Lower leg skin (tissue), 4 donors: ENCODE results near the gene PRKCQ. TPM values are rescaled to one million over a fixed set of nuclear protein-coding genes. Genes with fewer than 3 reads are reported as not detected.

Source experiments
- DNase-seq, 2 donors: peaks; one replicate each; pipeline ENCODE4 v3.0.0-alpha.2; 2019; ENCODE audit warnings: low spot score in 2 of 2
- H3K4me3 ChIP-seq: fragments of 200-600 bp; sonication (generic); 2 replicates; pipeline ENCODE4 v1.5.1; 2017; ENCODE audit warnings: mild to moderate bottlenecking, low read depth; ENCODE audit not compliant: poor library complexity, severe bottlenecking
- POLR2A ChIP-seq, 2 donors: fragments of 450-650 bp; IDR thresholded peaks; one replicate each; pipeline ENCODE4 v1.6.1; 2016 to 2017; ENCODE audit warnings: antibody characterized with exemption in 2 of 2, mild to moderate bottlenecking in 1 of 2, moderate library complexity in 1 of 2
- WGBS, 2 donors: methylation state at CpG; one replicate each; pipeline ENCODE4 v1.1.5; 2018; 5-methylcytosine and 5-hydroxymethylcytosine counted together
- intact Hi-C: fragments of 100-400 bp; cut with DNase I; formaldehyde crosslinking; loops from one replicate; pipeline ENCODE4 v1.15.0; 2023; ENCODE audit warnings: low total_unique reads
- total RNA-seq, 4 donors: library from RNA; depleted of rRNA; stranded (reverse); fragments of >200 nt; gene quantifications; one replicate each; pipeline ENCODE4 v1.1.0, GENCODE V29; 2016
- TF ChIP-seq, protein P1 (sequence below), 3 donors: fragments of 450-650 bp; IDR thresholded peaks; one replicate each; pipeline ENCODE4 v1.5.1; 2016; ENCODE audit warnings: antibody characterized with exemption in 3 of 3, mild to moderate bottlenecking in 3 of 3, moderate library complexity in 2 of 3

The PRKCQ gene
- total RNA-seq, 4 donors from 2014 or later, result 0.06 to 0.17 TPM; not detected in 2

- no peak for DNase-seq
Measured at GRCh38 chr10:6607778-6608177, 27.7 kb upstream of the PRKCQ start.

GRCh38 chr10:6607182-6607581, 27.1 kb upstream of the PRKCQ start:
- intact Hi-C loops, result no loop called here
- no peak overlapping the region for H3K4me3 ChIP-seq
- DNase-seq, result no peak
- whole genome bisulfite sequencing, 2 donors, result 60 to 73% methylated on average over 3 of the region's 3 CpGs
- no peak for TF ChIP-seq POLR2A (IDR thresholded peaks at IDR 0.05)
- TF ChIP-seq, protein P1, sequence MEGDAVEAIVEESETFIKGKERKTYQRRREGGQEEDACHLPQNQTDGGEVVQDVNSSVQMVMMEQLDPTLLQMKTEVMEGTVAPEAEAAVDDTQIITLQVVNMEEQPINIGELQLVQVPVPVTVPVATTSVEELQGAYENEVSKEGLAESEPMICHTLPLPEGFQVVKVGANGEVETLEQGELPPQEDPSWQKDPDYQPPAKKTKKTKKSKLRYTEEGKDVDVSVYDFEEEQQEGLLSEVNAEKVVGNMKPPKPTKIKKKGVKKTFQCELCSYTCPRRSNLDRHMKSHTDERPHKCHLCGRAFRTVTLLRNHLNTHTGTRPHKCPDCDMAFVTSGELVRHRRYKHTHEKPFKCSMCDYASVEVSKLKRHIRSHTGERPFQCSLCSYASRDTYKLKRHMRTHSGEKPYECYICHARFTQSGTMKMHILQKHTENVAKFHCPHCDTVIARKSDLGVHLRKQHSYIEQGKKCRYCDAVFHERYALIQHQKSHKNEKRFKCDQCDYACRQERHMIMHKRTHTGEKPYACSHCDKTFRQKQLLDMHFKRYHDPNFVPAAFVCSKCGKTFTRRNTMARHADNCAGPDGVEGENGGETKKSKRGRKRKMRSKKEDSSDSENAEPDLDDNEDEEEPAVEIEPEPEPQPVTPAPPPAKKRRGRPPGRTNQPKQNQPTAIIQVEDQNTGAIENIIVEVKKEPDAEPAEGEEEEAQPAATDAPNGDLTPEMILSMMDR (IDR thresholded peaks at IDR 0.05), result no peak

More at GRCh38 chr10:6607778-6608177, 27.7 kb upstream of the PRKCQ start:
- intact Hi-C loops, result no loop called here
- 37 to 46% methylated on average over 2 of the region's 2 CpGs for WGBS, 2 donors
- TF ChIP-seq, protein P1 (IDR thresholded peaks at IDR 0.05), result no peak
- TF ChIP-seq POLR2A (IDR thresholded peaks at IDR 0.05), result no peak
- no peak overlapping the region for H3K4me3 ChIP-seq

DNA sequence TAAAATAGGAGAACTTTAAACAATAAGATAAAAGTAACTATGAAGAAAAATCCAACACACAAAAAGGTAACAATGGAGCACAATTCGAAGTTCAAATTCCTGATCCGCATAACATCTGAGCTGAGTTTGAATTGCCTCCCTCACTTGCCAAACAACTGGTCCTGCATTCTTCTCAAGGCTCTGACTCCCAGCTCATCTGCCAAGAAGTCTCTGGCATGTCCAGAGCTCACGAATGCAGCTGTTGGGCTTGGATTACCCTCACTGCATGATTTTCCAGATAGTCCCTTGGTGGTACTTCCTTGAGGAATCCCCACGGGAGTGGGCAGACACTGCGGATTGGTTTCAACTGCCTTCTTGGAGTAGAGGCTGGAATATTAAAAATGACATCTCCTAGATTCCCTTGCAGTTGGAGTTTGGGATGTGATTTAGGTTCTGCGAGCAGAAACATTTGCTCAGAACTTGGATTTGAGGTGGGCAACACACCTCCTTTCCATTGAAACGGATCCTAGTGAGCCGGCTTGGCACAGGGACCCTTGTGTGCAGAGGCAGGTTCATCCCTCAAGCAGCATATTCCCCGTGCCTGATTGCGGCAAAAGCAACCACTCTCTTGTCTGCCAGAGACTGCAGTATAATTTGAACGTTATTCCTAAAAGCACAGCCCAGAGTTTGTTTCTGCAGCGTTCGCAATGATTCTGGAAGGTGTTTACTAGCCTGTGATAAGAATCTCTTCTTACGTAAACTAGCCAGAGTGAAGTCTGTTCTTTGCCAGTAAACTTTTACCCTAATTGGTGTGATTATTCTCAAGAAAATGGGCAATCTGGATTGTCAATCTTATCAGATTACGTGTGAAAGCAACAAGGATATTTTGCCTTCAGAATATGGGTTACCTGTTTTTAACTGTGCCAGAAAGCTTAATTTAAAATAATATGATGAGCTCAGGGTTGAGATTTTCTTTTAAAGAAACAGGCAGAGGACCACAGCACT, 23.4 kb upstream of the PRKCQ start:
- 55% methylated on average over 15 of the region's 15 CpGs for WGBS, 2 donors
- intact Hi-C loops, result no loop called here
- no peak for DNase-seq
- TF ChIP-seq, protein P1 (IDR thresholded peaks at IDR 0.05), result no peak
- no peak for TF ChIP-seq POLR2A (IDR thresholded peaks at IDR 0.05)
- H3K4me3 ChIP-seq, result no peak overlapping the region

DNA sequence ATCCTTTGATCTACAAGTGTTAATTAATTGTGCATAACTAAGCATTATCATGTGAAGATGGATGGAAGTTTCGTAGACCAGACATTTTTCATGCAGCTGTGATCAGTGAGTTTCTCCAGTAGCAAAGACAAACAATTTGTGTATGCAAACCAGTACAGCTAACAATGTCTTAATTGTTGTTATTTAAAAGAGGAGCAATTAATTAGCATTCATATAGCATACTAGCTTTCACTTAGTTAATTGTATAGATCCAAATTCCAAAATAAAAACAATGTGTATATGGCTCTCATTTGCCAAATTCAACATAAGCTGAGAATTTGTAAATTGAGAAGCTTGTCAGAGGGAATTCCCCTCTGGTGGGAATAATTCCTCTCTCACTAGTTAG, 22.6 kb upstream of the PRKCQ start:
- TF ChIP-seq, protein P1 (IDR thresholded peaks at IDR 0.05), result no peak
- no peak overlapping the region for H3K4me3 ChIP-seq
- no peak for DNase-seq
- intact Hi-C loops, result no loop called here
- 70 to 81% methylated on average over 1 of the region's 1 CpG for WGBS, 2 donors

- no peak for DNase-seq
- TF ChIP-seq, protein P1 (IDR thresholded peaks at IDR 0.05), result no peak
- TF ChIP-seq POLR2A (IDR thresholded peaks at IDR 0.05), result no peak
- intact Hi-C loops, result no loop called here
- no peak overlapping the region for H3K4me3 ChIP-seq
- 85 to 90% methylated on average over 2 of the region's 2 CpGs for WGBS, 2 donors
Measured at GRCh38 chr10:6602026-6602699, 22.1 kb upstream of the PRKCQ start.
